K562 (cell line): ENCODE data around the gene AP5Z1. TPM values are rescaled to one million over a fixed set of nuclear protein-coding genes. Genes with fewer than 3 reads are reported as not detected.

Experiments used
- ATAC-seq: fragments of 200-7000 bp; cut with Tn5 transposase; 3 replicates; pipeline ENCODE4 v1.9.1; 2020; ENCODE audit warnings: moderate library complexity
- BruUV-seq: library from RNA; stranded (reverse); fragments of 400-500 nt; replicated peaks from 2 replicates; lab custom pipeline; 2021; lab: Mats Ljungman, UMichigan
- CTCF ChIA-PET: fragments of 300-600 bp; formaldehyde crosslinking; extraction: SDS; loops from one replicate; lab custom pipeline; 2021; ENCODE audit warnings: low intra/inter-chr PET ratio; lab: Yijun Ruan, JAX
- POLR2A ChIA-PET: fragments of 300-600, 350-650 bp; sonication (Branson Sonifier 250); formaldehyde crosslinking; extraction: SDS; loops from one replicate; lab custom pipeline; 2021; ENCODE audit warnings: antibody characterized with exemption, inconsistent platforms; lab: Yijun Ruan, JAX
- DNase-seq, 4 experiments: peaks; one replicate each; pipeline versions ENCODE4 v3.0.0 to v3.0.0-alpha.2; 2011 to 2018; ENCODE audit warnings: low spot score in 3 of 4, mixed read lengths in 3 of 4; ENCODE audit errors: extremely low read depth in 1 of 4
- FAIRE-seq: peaks from 2 replicates; lab custom pipeline; 2011; peaks lifted over from hg19 to GRCh38; lab: Jason Lieb, UNC
- H2AFZ ChIP-seq: 2 replicates; pipeline ENCODE4 v1.6.0; 2011; ENCODE audit warnings: low read depth, low read length, control low read depth, inconsistent platforms
- H3K27ac ChIP-seq: fragments of 200-600 bp; 3 replicates; pipeline ENCODE4 v1.8.0; 2011; ENCODE audit warnings: low read depth, mild to moderate bottlenecking, control low read depth, inconsistent platforms, low read length, moderate library complexity, mixed read lengths; ENCODE audit errors: extremely low read depth
- H3K27me3 ChIP-seq, 2 experiments: fragments of 300-600 bp in 1 of 2; 2 replicates in 1 of 2; 3 replicates in 1 of 2; pipeline versions ENCODE4 v1.6.0 to v1.8.0; 2011; ENCODE audit warnings: inconsistent platforms in 2 of 2, low read length in 2 of 2, mild to moderate bottlenecking in 1 of 2, mixed read lengths in 1 of 2, moderate library complexity in 1 of 2; ENCODE audit not compliant: control insufficient read depth in 2 of 2, insufficient read depth in 2 of 2
- H3K36me3 ChIP-seq: fragments of 300-600 bp; 3 replicates; pipeline ENCODE4 v1.8.0; 2011; ENCODE audit warnings: mild to moderate bottlenecking, low read length, inconsistent platforms; ENCODE audit not compliant: control insufficient read depth, insufficient read depth
- H3K4me1 ChIP-seq, 2 experiments: fragments of 200-600 bp in 1 of 2; replicated peaks in 1 of 2; 2 replicates in 1 of 2; 3 replicates in 1 of 2; pipeline versions ENCODE4 v1.5.1 to v1.8.0; 2011; ENCODE audit warnings: inconsistent platforms in 2 of 2, low read length in 2 of 2, mild to moderate bottlenecking in 1 of 2, mixed read lengths in 1 of 2, moderate library complexity in 1 of 2; ENCODE audit not compliant: control insufficient read depth in 2 of 2, insufficient read depth in 2 of 2
- H3K4me2 ChIP-seq: 2 replicates; pipeline ENCODE4 v1.6.1; 2011; ENCODE audit warnings: low read length, control low read depth, inconsistent platforms, mixed read lengths; ENCODE audit not compliant: insufficient read depth
- H3K4me3 ChIP-seq: fragments of 200-600 bp; sonication (generic), shearing (Covaris generic); 2 replicates; pipeline ENCODE4 v1.5.1; 2016; ENCODE audit warnings: control low read depth, inconsistent platforms
- H3K79me2 ChIP-seq: fragments of 200-600 bp; 3 replicates; pipeline ENCODE4 v1.8.0; 2011; ENCODE audit warnings: low read length, inconsistent platforms; ENCODE audit not compliant: control insufficient read depth, insufficient read depth
- H3K9ac ChIP-seq, 2 experiments: 2 replicates each; pipeline versions ENCODE4 v1.6.0 to v1.6.1; 2011; ENCODE audit warnings: low read depth in 2 of 2, low read length in 2 of 2, control low read depth in 1 of 2, inconsistent platforms in 1 of 2, mild to moderate bottlenecking in 1 of 2, mixed read lengths in 1 of 2; ENCODE audit not compliant: insufficient read depth in 1 of 2
- H3K9me1 ChIP-seq: one replicate; pipeline ENCODE4 v1.6.0; 2011; ENCODE audit warnings: inconsistent platforms, mild to moderate bottlenecking, low read length, moderate library complexity; ENCODE audit not compliant: control insufficient read depth, insufficient read depth
- H3K9me3 ChIP-seq: replicated peaks from 2 replicates; pipeline ENCODE4 v1.5.1; 2011; ENCODE audit warnings: low read depth, low read length, inconsistent platforms; ENCODE audit not compliant: control insufficient read depth, insufficient read depth
- H4K20me1 ChIP-seq: replicated peaks from 2 replicates; pipeline ENCODE4 v1.6.1; 2011; ENCODE audit warnings: low read length, inconsistent platforms, mixed read lengths; ENCODE audit not compliant: control insufficient read depth, insufficient read depth
- POLR2G ChIP-seq: fragments of 200-400 bp; formaldehyde crosslinking; IDR thresholded peaks from 2 replicates; pipeline ENCODE4 v1.6.1; 2017; ENCODE audit warnings: low read depth, mild to moderate bottlenecking, antibody characterized with exemption, low read length, moderate library complexity
- RBFOX2 ChIP-seq: fragments of 200-400 bp; formaldehyde crosslinking; IDR thresholded peaks from 2 replicates; pipeline ENCODE4 v1.6.1; 2017; ENCODE audit warnings: low read depth, mild to moderate bottlenecking, low read length, moderate library complexity
- ZNF436 ChIP-seq: fragments of 250-450, 450-650 bp; sonication (Bioruptor Pico); formaldehyde crosslinking; IDR thresholded peaks from 2 replicates; pipeline ENCODE4 v1.7.0; 2020; ENCODE audit warnings: mild to moderate bottlenecking
- WGBS: fragments of 100-300 bp; shearing (Covaris generic); methylation state at CpG from one replicate; pipeline ENCODE4 v1.1.6; 2016; ENCODE audit warnings: low coverage, mixed read lengths; ENCODE audit not compliant: insufficient coverage; ENCODE audit errors: missing lambda C conversion rate; 5-methylcytosine and 5-hydroxymethylcytosine counted together
- in situ Hi-C: fragments of 300-500 bp; cut with MboI; formaldehyde crosslinking; loops from 4 replicates; pipeline ENCODE4 v1.15.0; 2018; ENCODE audit warnings: inconsistent platforms, mixed read lengths
- intact Hi-C: fragments of 100-400 bp; cut with micrococcal nuclease; formaldehyde crosslinking; loops from 2 replicates; pipeline ENCODE4 v1.14.2; 2022
- polyA plus RNA-seq, 8 experiments: library from polyadenylated mRNA; depleted of rRNA in 4 of 8; stranded (reverse) in 5 of 8; unstranded in 3 of 8; fragments of >200 nt; fragmentation: Nextera tagmentation in 2 of 8; fragmentation: Illumina TruSeq in 1 of 8; extraction: Ambion mirVana in 2 of 8; extraction: Trizol in 1 of 8; gene quantifications; 2 replicates each; pipeline versions ENCODE4 v1.2.1 to v1.2.3, GENCODE V29; 2011 to 2014; ENCODE audit warnings: inconsistent platforms in 1 of 8, missing spikeins in 1 of 8
- total RNA-seq, 7 experiments: library from RNA; depleted of rRNA in 6 of 7; stranded (reverse); fragments of >200 nt in 6 of 7; fragmentation: Illumina TruSeq in 2 of 7; extraction: Trizol in 2 of 7; gene quantifications; 2 replicates each; pipeline versions ENCODE4 v1.2.1 to v1.2.3, GENCODE V29; 2011 to 2021; ENCODE audit warnings: low replicate concordance in 1 of 7

Gene AP5Z1
- total and polyA plus RNA-seq, 9 of the 15 experiments (the other 6 are each of a cell fraction or from before 2014, with no cell fraction given), result 0.06 to 31.1 (median 6.4) TPM

- Histone ChIP-seq H3K9me1 (no peaks in the 10 kb centered on the region), H2AFZ (no peak overlapping the region), H3K27me3 (no peaks in the 10 kb centered on the region), H4K20me1 (no peaks in the 10 kb centered on the region), H3K9ac (peak overlapping the region in 1 of 2 experiments; percentile 20; a peak in 1 of 4 replicates), H3K27ac (no peak overlapping the region), H3K4me1 (peaks cover 0 to 37% of the 10 kb centered on the region in 2 experiments; a peak in 2 of 5 replicates), H3K79me2 (no peaks in the 10 kb centered on the region)
- ATAC-seq (no peak), FAIRE-seq (no peak)
- ChIA-PET POLR2A (interaction anchor here (0.6 to 1.5 kb wide), 4 partner anchors 14 to 385 kb away, joined by 3 to 10 read pairs (median 4); partner anchors contain the start of gene AP5Z1), CTCF (no interaction called here)
- in situ Hi-C loops, result loop anchor here (10.0 kb wide), 1 partner anchor 295 kb away; no protein-coding TSS in a partner anchor
- no TSS peak for BruUV-seq
- intact Hi-C loops, result loop anchor here (10.0 kb wide), 1 partner anchor 95 kb away; the partner anchor contains the start of gene RADIL
- TF ChIP-seq RBFOX2, result 0 out of 2 replicates have a peak, but pooled peaks have one; percentile 4
- no peak for TF ChIP-seq ZNF436 (CRISPR knock-in tag)
- 0 out of 2 replicates have a peak, but pooled peaks have one; percentile 32 for TF ChIP-seq POLR2G
- TF ChIP-seq, all 486 proteins: peak for 2
- no peak for DNase-seq
- Histone ChIP-seq H3K9me3 (no peaks in the 10 kb centered on the region), H3K4me2 (no peak overlapping the region), H3K4me3 (no peak overlapping the region), H3K36me3 (peaks cover 46% of the 10 kb centered on the region; the same call in 1 of the 3 replicates)
- 92% methylated on average over 19 of the region's 26 CpGs for WGBS
Observed at GRCh38 chr7:4789194-4790077, 14.0 kb downstream of the AP5Z1 start.
